Fibroblast of pulmonary artery (primary cell): ENCODE measurements around the gene FLOT1.

Experiments
- DNase-seq: peaks from one replicate; pipeline ENCODE4 v3.0.0-alpha.2; 2010; ENCODE audit warnings: low read depth
- H3K4me3 ChIP-seq: replicated peaks from 2 replicates; pipeline ENCODE4 v1.5.1; 2011; ENCODE audit warnings: low read depth, mild to moderate bottlenecking, control low read depth, low read length, moderate library complexity
- TF ChIP-seq, protein P1 (sequence below): IDR thresholded peaks from 2 replicates; pipeline ENCODE4 v1.5.1; 2011; ENCODE audit warnings: mild to moderate bottlenecking, control low read depth, low read length, inconsistent platforms; ENCODE audit errors: missing control alignments

The FLOT1 gene

DNA sequence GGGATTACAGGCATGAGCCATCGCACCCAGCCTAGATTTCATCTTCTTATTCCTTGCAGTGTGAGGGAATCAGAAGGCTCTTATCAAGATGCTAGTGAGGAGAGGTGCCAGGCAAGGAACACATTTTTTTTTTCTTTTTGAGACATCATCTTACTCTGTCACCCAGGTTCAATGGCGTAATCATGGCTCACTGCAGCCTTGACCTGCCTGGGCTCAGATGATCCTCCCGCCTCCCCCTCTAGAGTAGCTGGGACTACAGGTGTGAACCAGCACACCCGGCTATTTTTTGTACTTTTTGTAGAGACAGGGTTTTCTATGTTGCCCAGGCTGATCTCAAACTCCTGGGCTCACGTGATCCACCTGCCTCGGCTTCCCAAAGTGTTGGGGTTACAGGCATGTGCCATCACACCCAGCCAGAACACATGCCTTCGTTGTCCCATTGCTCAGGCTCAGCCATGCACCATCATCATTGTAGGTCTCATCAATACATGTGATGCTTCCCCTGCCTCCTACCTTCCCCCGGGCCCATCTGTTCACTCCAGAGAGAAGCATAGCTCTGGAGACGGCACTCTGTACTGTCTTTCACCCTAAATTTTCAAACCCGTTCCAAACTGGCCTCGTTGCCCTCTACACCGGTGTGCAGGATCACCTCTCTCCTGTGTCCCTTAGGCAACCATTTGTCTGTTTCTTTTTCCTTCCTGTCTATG, 10.1 kb downstream of the FLOT1 start:
- TF ChIP-seq, protein P1, sequence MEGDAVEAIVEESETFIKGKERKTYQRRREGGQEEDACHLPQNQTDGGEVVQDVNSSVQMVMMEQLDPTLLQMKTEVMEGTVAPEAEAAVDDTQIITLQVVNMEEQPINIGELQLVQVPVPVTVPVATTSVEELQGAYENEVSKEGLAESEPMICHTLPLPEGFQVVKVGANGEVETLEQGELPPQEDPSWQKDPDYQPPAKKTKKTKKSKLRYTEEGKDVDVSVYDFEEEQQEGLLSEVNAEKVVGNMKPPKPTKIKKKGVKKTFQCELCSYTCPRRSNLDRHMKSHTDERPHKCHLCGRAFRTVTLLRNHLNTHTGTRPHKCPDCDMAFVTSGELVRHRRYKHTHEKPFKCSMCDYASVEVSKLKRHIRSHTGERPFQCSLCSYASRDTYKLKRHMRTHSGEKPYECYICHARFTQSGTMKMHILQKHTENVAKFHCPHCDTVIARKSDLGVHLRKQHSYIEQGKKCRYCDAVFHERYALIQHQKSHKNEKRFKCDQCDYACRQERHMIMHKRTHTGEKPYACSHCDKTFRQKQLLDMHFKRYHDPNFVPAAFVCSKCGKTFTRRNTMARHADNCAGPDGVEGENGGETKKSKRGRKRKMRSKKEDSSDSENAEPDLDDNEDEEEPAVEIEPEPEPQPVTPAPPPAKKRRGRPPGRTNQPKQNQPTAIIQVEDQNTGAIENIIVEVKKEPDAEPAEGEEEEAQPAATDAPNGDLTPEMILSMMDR: no peak
- no peak for DNase-seq
- no peak overlapping the region for H3K4me3 ChIP-seq

- no peak overlapping the region for H3K4me3 ChIP-seq
- no peak for DNase-seq
- TF ChIP-seq, protein P1: peak; percentile 38
These were observed 11.7 kb downstream of the FLOT1 start for GRCh38 chr6:30730601-30731435.

DNA sequence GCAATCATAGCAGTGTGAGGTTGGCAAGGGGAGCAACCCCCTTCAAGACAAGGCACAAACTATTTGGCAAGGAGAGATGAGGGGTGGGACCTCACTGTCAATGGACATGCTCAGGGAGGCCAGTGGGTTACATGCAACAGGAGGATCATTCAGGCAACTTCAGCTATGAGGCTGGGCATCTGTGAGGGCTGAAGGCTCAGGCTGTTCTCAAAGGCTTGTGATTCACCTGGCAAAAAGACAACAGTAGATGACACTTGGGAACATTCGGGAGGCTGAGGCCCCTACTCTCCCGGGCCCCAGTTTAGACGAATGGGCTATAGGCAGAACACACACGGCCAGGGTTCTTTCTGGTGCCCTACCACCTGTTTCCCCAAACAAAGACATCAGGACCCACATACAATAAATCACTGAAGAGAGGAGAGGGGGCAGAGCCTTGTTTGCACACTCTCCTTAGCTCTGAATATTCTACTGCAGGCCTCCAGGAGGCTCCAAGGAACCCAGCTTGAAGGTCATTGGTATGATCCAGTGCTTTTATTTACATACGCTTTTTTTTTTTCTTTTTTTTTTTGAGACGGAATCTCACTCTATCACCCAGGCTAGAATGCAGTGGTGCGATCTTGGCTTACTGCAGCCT, 14.4 kb downstream of the FLOT1 start:
- no peak overlapping the region for H3K4me3 ChIP-seq
- DNase-seq: peak; percentile 68
- TF ChIP-seq, protein P1: peak; percentile 37

- no peak for DNase-seq
- TF ChIP-seq, protein P1: no peak
- no peak overlapping the region for H3K4me3 ChIP-seq
These were observed 15.7 kb downstream of the FLOT1 start for GRCh38 chr6:30726506-30727413.

GRCh38 chr6:30725713-30726505, 16.6 kb downstream of the FLOT1 start:
- TF ChIP-seq, protein P1: no peak
- H3K4me3 ChIP-seq: no peak overlapping the region
- DNase-seq: peak; percentile 38
